HCT116 (cell line): ENCODE data around the gene TOR4A. TPM values are rescaled to one million over a fixed set of nuclear protein-coding genes. Genes with fewer than 3 reads are reported as not detected.

Experiments used
- ATAC-seq: fragments of 200-7000 bp; cut with Tn5 transposase; 2 replicates; pipeline ENCODE4 v1.9.1; 2020; ENCODE audit warnings: mild to moderate bottlenecking, moderate library complexity
- BruUV-seq: library from RNA; stranded (reverse); fragments of 400-500 nt; replicated peaks from 2 replicates; lab custom pipeline; 2021; lab: Mats Ljungman, UMichigan
- CTCF ChIA-PET: fragments of 300-600 bp; sonication (Branson Sonifier 250); formaldehyde crosslinking; loops from one replicate; lab custom pipeline; 2021; ENCODE audit warnings: antibody characterized with exemption; lab: Charles Lee
- POLR2A ChIA-PET: fragments of 300-600, 350-600 bp; sonication (Branson Sonifier 250); formaldehyde crosslinking; loops from one replicate; lab custom pipeline; 2021; ENCODE audit warnings: antibody characterized with exemption; lab: Charles Lee
- RAD21 ChIA-PET, 2 experiments: fragments of 300-600 bp; sonication (Branson Sonifier 250); formaldehyde crosslinking; loops; one replicate each; lab custom pipeline; 2023; ENCODE audit warnings: low total read pairs in 2 of 2; ENCODE audit not compliant: uncharacterized antibody in 2 of 2, unreplicated experiment in 2 of 2, low non-redundant PET in 1 of 2; lab: Charles Lee
- DNase-seq: peaks from one replicate; pipeline ENCODE4 v3.0.0-alpha.2; 2010; ENCODE audit warnings: low read depth, low spot score
- H2AFZ ChIP-seq: fragments of 200-600 bp; shearing (Covaris generic), sonication (generic); 2 replicates; pipeline ENCODE4 v1.6.1; 2017; ENCODE audit warnings: low read depth, mixed run types, mixed read lengths, antibody characterized with exemption, low read length; ENCODE audit not compliant: poor library complexity, severe bottlenecking
- H3K27ac ChIP-seq: 2 replicates; pipeline ENCODE4 v1.5.1; 2012; ENCODE audit warnings: low read depth, low read length
- H3K27me3 ChIP-seq: fragments of 200-600 bp; sonication (generic); 2 replicates; pipeline ENCODE4 v1.6.1; 2016; ENCODE audit warnings: mixed run types, low read length, mixed read lengths; ENCODE audit not compliant: insufficient read depth
- H3K36me3 ChIP-seq, 2 experiments: fragments of 200-500 bp in 1 of 2; fragments of 200-600 bp in 1 of 2; sonication (Bioruptor generic) in 1 of 2; sonication (generic) in 1 of 2; 2 replicates each; pipeline versions ENCODE4 v1.5.1 to v1.6.1; 2014 to 2016; ENCODE audit warnings: low read length in 2 of 2, inconsistent platforms in 1 of 2, mixed read lengths in 1 of 2, mixed run types in 1 of 2; ENCODE audit not compliant: insufficient read depth in 2 of 2, control insufficient read depth in 1 of 2
- H3K4me1 ChIP-seq, 2 experiments: fragments of 200-600 bp in 1 of 2; sonication (generic) in 1 of 2; 2 replicates each; pipeline versions ENCODE4 v1.5.1 to v1.6.1; 2012 to 2017; ENCODE audit warnings: low read length in 2 of 2, inconsistent platforms in 1 of 2, mild to moderate bottlenecking in 1 of 2, mixed read lengths in 1 of 2, mixed run types in 1 of 2, moderate library complexity in 1 of 2; ENCODE audit not compliant: insufficient read depth in 2 of 2, control insufficient read depth in 1 of 2
- H3K4me2 ChIP-seq: fragments of 200-600 bp; sonication (generic); 2 replicates; pipeline ENCODE4 v1.6.1; 2017; ENCODE audit warnings: mixed run types, low read length, mixed read lengths
- H3K4me3 ChIP-seq, 2 experiments: fragments of 200-600 bp in 1 of 2; sonication (generic) in 1 of 2; replicated peaks in 1 of 2; 2 replicates each; pipeline ENCODE4 v1.5.1; 2011 to 2016; ENCODE audit warnings: low read length in 2 of 2, control low read depth in 1 of 2, low read depth in 1 of 2, mild to moderate bottlenecking in 1 of 2, mixed read lengths in 1 of 2, mixed run types in 1 of 2
- H3K79me2 ChIP-seq: fragments of 200-600 bp; sonication (generic); 2 replicates; pipeline ENCODE4 v1.6.1; 2017; ENCODE audit warnings: mild to moderate bottlenecking, mixed run types, low read length, moderate library complexity, mixed read lengths; ENCODE audit not compliant: insufficient read depth
- H3K9ac ChIP-seq: fragments of 200-600 bp; sonication (generic); 2 replicates; pipeline ENCODE4 v1.6.1; 2016; ENCODE audit warnings: low read length, mixed read lengths
- H3K9me2 ChIP-seq: fragments of 200-600 bp; sonication (generic), shearing (Covaris generic); 2 replicates; pipeline ENCODE4 v1.6.1; 2017; ENCODE audit warnings: mixed run types, mild to moderate bottlenecking, moderate library complexity; ENCODE audit not compliant: insufficient read depth
- H3K9me3 ChIP-seq, 2 experiments: fragments of 200-500 bp in 1 of 2; fragments of 200-600 bp in 1 of 2; sonication (Bioruptor generic) in 1 of 2; sonication (generic) in 1 of 2; 2 replicates each; pipeline ENCODE4 v1.6.1; 2014 to 2017; ENCODE audit warnings: low read length in 2 of 2, mixed read lengths in 2 of 2, inconsistent platforms in 1 of 2, low read depth in 1 of 2, mild to moderate bottlenecking in 1 of 2, mixed run types in 1 of 2, moderate library complexity in 1 of 2; ENCODE audit not compliant: control insufficient read depth in 1 of 2, insufficient read depth in 1 of 2
- H4K20me1 ChIP-seq: fragments of 200-600 bp; sonication (generic), shearing (Covaris generic); 2 replicates; pipeline ENCODE4 v1.6.1; 2017; ENCODE audit warnings: mixed run types, mild to moderate bottlenecking, moderate library complexity; ENCODE audit not compliant: insufficient read depth
- CEBPB ChIP-seq: IDR thresholded peaks from 2 replicates; pipeline ENCODE4 v1.6.1; 2012; ENCODE audit warnings: low read depth
- CTCF ChIP-seq, 3 experiments: fragments of 200-600 bp in 1 of 3; sonication (generic) in 1 of 3; IDR thresholded peaks in 2 of 3; conservative IDR thresholded peaks in 1 of 3; 2 replicates each; pipeline ENCODE4 v1.5.1; 2012 to 2017; ENCODE audit warnings: low read depth in 2 of 3, low read length in 2 of 3, antibody characterized with exemption in 1 of 3, borderline replicate concordance in 1 of 3, control low read depth in 1 of 3, mild to moderate bottlenecking in 1 of 3, mixed read lengths in 1 of 3, mixed run types in 1 of 3, moderate library complexity in 1 of 3; ENCODE audit not compliant: insufficient read depth in 1 of 3
- ELF1 ChIP-seq: IDR thresholded peaks from 2 replicates; pipeline ENCODE4 v1.6.1; 2012; ENCODE audit warnings: low read depth, borderline replicate concordance
- EZH2 ChIP-seq: fragments of 200-600 bp; sonication (generic); IDR thresholded peaks from 2 replicates; pipeline ENCODE4 v1.6.1; 2017; ENCODE audit warnings: antibody characterized with exemption, mixed run types
- EZH2phosphoT487 ChIP-seq: fragments of 200-600 bp; IDR thresholded peaks from 2 replicates; pipeline ENCODE4 v1.6.1; 2018; ENCODE audit warnings: antibody characterized with exemption, borderline replicate concordance
- FOSL1 ChIP-seq: IDR thresholded peaks from 2 replicates; pipeline ENCODE4 v1.6.1; 2012; ENCODE audit warnings: low read depth
- MAX ChIP-seq: IDR thresholded peaks from 2 replicates; pipeline ENCODE4 v1.6.1; 2012
- POLR2A ChIP-seq: IDR thresholded peaks from 2 replicates; pipeline ENCODE4 v1.7.0; 2011; ENCODE audit warnings: borderline replicate concordance; ENCODE audit not compliant: insufficient read depth, insufficient read length; ENCODE audit errors: extremely low read depth
- POLR2AphosphoS5 ChIP-seq: IDR thresholded peaks from 2 replicates; pipeline ENCODE4 v1.6.1; 2011; ENCODE audit warnings: mild to moderate bottlenecking, low read depth, low read length, moderate library complexity
- SP1 ChIP-seq: IDR thresholded peaks from 2 replicates; pipeline ENCODE4 v1.6.1; 2012; ENCODE audit warnings: low read depth
- SRF ChIP-seq: IDR thresholded peaks from 2 replicates; pipeline ENCODE4 v1.6.1; 2012; ENCODE audit warnings: low read depth
- TCF7L2 ChIP-seq: IDR thresholded peaks from 2 replicates; pipeline ENCODE4 v1.7.0; 2011; ENCODE audit warnings: borderline replicate concordance, inconsistent platforms; ENCODE audit not compliant: insufficient read depth, insufficient read length; ENCODE audit errors: extremely low read depth
- ZFX ChIP-seq: fragments of 450-650 bp; IDR thresholded peaks from 2 replicates; pipeline ENCODE4 v1.6.1; 2017
- ZNF274 ChIP-seq: fragments of 200-500 bp; sonication (Bioruptor generic); IDR thresholded peaks from 2 replicates; pipeline ENCODE4 v1.6.1; 2014; ENCODE audit warnings: mild to moderate bottlenecking, low read depth, low read length, inconsistent platforms
- intact Hi-C: fragments of 100-400 bp; cut with micrococcal nuclease; formaldehyde crosslinking; loops from 2 replicates; pipeline ENCODE4 v1.10.0; 2022
- total RNA-seq: library from RNA; stranded (reverse); gene quantifications from one replicate; pipeline ENCODE4 v1.2.1, GENCODE V29; 2021; ENCODE audit not compliant: unreplicated experiment
- TF ChIP-seq, protein P1 (sequence below): IDR thresholded peaks from 2 replicates; pipeline ENCODE4 v1.6.1; 2012

Gene TOR4A
- total RNA-seq, 1 experiment from 2014 or later: 34.0 TPM

DNA sequence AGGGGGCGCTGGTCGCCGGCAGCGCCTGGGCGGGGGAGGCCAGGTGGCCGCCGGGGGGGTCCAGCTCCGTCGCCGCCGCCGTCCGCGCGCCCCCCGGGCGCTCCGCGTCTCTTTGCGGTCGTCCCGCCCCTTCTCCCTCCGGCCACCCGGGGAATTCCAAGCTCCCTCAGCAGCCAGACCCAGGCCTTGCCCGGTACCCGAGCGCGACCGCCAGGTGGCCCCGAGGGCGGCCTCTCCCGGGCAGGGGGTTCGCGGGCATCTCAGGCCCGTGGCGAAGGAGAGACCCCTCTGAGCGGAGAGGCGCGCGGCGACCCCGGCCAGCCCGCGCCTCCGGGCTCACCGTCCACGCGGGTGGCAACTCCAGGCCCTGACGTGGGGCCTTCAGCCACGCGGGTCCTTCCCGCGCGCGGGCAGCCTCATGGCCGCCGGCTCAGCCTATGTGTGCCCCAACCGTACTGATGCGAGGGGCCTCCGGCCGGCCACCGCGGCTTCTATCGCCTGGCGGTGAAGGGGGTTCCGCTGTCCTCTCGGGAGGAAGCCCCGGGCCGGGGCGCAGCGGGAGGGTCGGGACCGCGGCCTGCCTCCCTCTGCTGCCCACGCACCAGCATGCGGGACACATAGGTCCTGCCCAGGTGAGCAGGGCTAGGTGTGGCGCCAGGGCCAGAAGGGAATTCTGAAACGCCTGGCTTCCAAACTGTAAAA, 25.1 kb downstream of the TOR4A start:
- Histone ChIP-seq H3K9ac (peak overlapping the region; percentile 56), H3K79me2 (peaks cover 17% of the 10 kb centered on the region), H3K4me2 (peak overlapping the region; percentile 66), H3K4me3 (peak overlapping the region; percentile 15 to 46), H3K36me3 (no peaks in the 10 kb centered on the region), H2AFZ (no peak overlapping the region), H3K9me3 (no peaks in the 10 kb centered on the region), H3K27me3 (no peaks in the 10 kb centered on the region), H3K4me1 (peaks cover 16 to 60% of the 10 kb centered on the region in 2 experiments), H3K27ac (peak overlapping the region; percentile 61; the same call in 1 of the 2 replicates), H3K9me2 (no peaks in the 10 kb centered on the region), H4K20me1 (peaks cover 2% of the 10 kb centered on the region; the same call in 1 of the 2 replicates)
- DNase-seq (no peak), ATAC-seq (peak; percentile 64)
- RAD21 ChIA-PET: interaction anchor here in 1 of 2 experiments (0.5 kb wide), 1 partner anchor 103 kb away, joined by 3 read pairs; no protein-coding TSS in a partner anchor
- CTCF ChIA-PET: interaction anchor here (0.7 to 2.1 kb wide), 15 partner anchors 8 to 250 kb away, joined by 3 to 16 read pairs (median 4); partner anchors contain the start of genes EXD3, MRPL41, NELFB and NOXA1
- no TSS peak for BruUV-seq
- TF ChIP-seq MAX (no peak), ZNF274 (no peak), TCF7L2 (no peak), CTCF (IDR thresholded peaks at IDR 0.05 in 2 of 3, conservative IDR thresholded peaks at IDR 0.05 in 1 of 3; ENCODE audit: borderline replicate concordance in 1 of 3, insufficient read depth in 1 of 3, low read depth in 2 of 3, low read length in 2 of 3) (peak in 2 of 3 experiments; percentile 47 to 57; a peak in 4 of 6 replicates), ELF1 (no peak), EZH2phosphoT487 (no peak), FOSL1 (no peak), POLR2AphosphoS5 (no peak), SP1 (no peak), ZFX (peak; percentile 61; the same call in 1 of the 2 replicates), POLR2A (no peak), CEBPB (no peak), EZH2 (no peak), SRF (no peak)
- TF ChIP-seq, protein P1, sequence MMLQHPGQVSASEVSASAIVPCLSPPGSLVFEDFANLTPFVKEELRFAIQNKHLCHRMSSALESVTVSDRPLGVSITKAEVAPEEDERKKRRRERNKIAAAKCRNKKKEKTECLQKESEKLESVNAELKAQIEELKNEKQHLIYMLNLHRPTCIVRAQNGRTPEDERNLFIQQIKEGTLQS: no peak
- POLR2A ChIA-PET: interaction anchor here (0.5 to 2.1 kb wide), 7 partner anchors 9 to 152 kb away, joined by 3 to 24 read pairs (median 3); no protein-coding TSS in a partner anchor
- intact Hi-C loops: no loop called here
